Ascending aorta (tissue), 2 donors: ENCODE measurements around the gene ZCCHC9. TPM values are rescaled to one million over a fixed set of nuclear protein-coding genes. Genes with fewer than 3 reads are reported as not detected.

Source experiments
- DNase-seq, 2 donors: peaks; one replicate each; pipeline ENCODE4 v3.0.0-alpha.2; 2019; ENCODE audit warnings: low spot score in 2 of 2
- H3K27ac ChIP-seq, 2 donors: fragments of 200-600 bp; sonication (generic); one replicate each; pipeline ENCODE4 v1.5.1; 2016 to 2017; ENCODE audit warnings: mild to moderate bottlenecking in 1 of 2
- H3K27me3 ChIP-seq: fragments of 200-600 bp; sonication (generic); one replicate; pipeline ENCODE4 v1.5.1; 2017
- H3K36me3 ChIP-seq, 2 donors: fragments of 200-600 bp; sonication (generic); one replicate each; pipeline ENCODE4 v1.5.1; 2016
- H3K4me1 ChIP-seq, 2 donors: fragments of 200-600 bp; sonication (generic); one replicate each; pipeline ENCODE4 v1.5.1; 2016 to 2017; ENCODE audit warnings: mild to moderate bottlenecking in 1 of 2
- H3K4me3 ChIP-seq, 2 donors: fragments of 200-600 bp; sonication (generic); one replicate each; pipeline ENCODE4 v1.5.1; 2016 to 2017; ENCODE audit warnings: mild to moderate bottlenecking in 1 of 2
- H3K9me3 ChIP-seq, 2 donors: fragments of 200-600 bp; sonication (generic); one replicate each; pipeline ENCODE4 v1.5.1; 2016
- intact Hi-C: fragments of 100-400 bp; cut with DNase I; formaldehyde crosslinking; loops from one replicate; pipeline ENCODE4 v1.15.1; 2023
- total RNA-seq: library from RNA; depleted of rRNA; stranded (reverse); fragments of >200 nt; gene quantifications from one replicate; pipeline ENCODE4 v1.1.0, GENCODE V29; 2016
- TF ChIP-seq, protein P1 (sequence below), 3 experiments: fragments of 200-600 bp in 2 of 3; fragments of 450-650 bp in 1 of 3; sonication (generic) in 2 of 3; IDR thresholded peaks; one replicate each; pipeline ENCODE4 v1.5.1; 2016 to 2019; ENCODE audit warnings: antibody characterized with exemption in 3 of 3, mild to moderate bottlenecking in 1 of 3, moderate library complexity in 1 of 3

ZCCHC9 gene
- total RNA-seq, 1 donor from 2014 or later: 10.5 TPM

DNA sequence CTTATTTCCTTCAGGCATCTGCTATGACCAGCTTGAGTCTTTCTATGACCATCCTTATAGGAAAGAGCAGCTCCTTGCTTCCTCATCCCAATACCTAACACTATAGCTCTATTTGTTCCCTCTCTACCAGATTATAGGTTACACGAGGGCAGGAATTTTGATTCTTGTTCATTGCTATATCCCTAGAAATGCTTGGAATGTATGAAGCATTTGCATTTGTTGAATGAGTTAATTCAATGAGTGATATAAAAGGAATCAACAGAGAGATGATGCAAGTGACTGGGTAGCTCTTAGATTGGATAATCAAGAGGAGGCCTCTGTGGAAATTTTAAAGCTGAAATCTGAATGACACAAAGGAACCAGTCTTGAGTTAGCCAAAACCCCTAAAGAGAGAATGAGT, 13.9 kb downstream of the ZCCHC9 start:
- H3K4me1 ChIP-seq: no peaks in the 10 kb centered on the region
- H3K4me3 ChIP-seq: no peak overlapping the region
- intact Hi-C loops: no loop called here
- H3K9me3 ChIP-seq: no peaks in the 10 kb centered on the region
- no peak overlapping the region for H3K27ac ChIP-seq
- DNase-seq: no peak
- H3K36me3 ChIP-seq: peaks cover 22 to 36% of the 10 kb centered on the region in 2 donors
- H3K27me3 ChIP-seq: no peaks in the 10 kb centered on the region
- TF ChIP-seq, protein P1, sequence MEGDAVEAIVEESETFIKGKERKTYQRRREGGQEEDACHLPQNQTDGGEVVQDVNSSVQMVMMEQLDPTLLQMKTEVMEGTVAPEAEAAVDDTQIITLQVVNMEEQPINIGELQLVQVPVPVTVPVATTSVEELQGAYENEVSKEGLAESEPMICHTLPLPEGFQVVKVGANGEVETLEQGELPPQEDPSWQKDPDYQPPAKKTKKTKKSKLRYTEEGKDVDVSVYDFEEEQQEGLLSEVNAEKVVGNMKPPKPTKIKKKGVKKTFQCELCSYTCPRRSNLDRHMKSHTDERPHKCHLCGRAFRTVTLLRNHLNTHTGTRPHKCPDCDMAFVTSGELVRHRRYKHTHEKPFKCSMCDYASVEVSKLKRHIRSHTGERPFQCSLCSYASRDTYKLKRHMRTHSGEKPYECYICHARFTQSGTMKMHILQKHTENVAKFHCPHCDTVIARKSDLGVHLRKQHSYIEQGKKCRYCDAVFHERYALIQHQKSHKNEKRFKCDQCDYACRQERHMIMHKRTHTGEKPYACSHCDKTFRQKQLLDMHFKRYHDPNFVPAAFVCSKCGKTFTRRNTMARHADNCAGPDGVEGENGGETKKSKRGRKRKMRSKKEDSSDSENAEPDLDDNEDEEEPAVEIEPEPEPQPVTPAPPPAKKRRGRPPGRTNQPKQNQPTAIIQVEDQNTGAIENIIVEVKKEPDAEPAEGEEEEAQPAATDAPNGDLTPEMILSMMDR (IDR thresholded peaks at IDR 0.05): no peak

- Histone ChIP-seq H3K4me3 (no peak overlapping the region), H3K4me1 (no peaks in the 10 kb centered on the region), H3K9me3 (no peaks in the 10 kb centered on the region), H3K27me3 (no peaks in the 10 kb centered on the region), H3K36me3 (peaks cover 22 to 33% of the 10 kb centered on the region in 2 donors), H3K27ac (no peak overlapping the region)
- intact Hi-C loops: no loop called here
- TF ChIP-seq, protein P1 (IDR thresholded peaks at IDR 0.05): no peak
- DNase-seq: no peak
These were observed 14.4 kb downstream of the ZCCHC9 start for GRCh38 chr5:81315830-81316229.

GRCh38 chr5:81316571-81316970, 15.2 kb downstream of the ZCCHC9 start:
- Histone ChIP-seq H3K36me3 (peaks cover 17 to 25% of the 10 kb centered on the region in 2 donors), H3K9me3 (no peaks in the 10 kb centered on the region), H3K4me1 (no peaks in the 10 kb centered on the region), H3K27ac (no peak overlapping the region), H3K4me3 (no peak overlapping the region), H3K27me3 (no peaks in the 10 kb centered on the region)
- no peak for DNase-seq
- intact Hi-C loops: no loop called here
- TF ChIP-seq, protein P1 (IDR thresholded peaks at IDR 0.05): no peak

DNA sequence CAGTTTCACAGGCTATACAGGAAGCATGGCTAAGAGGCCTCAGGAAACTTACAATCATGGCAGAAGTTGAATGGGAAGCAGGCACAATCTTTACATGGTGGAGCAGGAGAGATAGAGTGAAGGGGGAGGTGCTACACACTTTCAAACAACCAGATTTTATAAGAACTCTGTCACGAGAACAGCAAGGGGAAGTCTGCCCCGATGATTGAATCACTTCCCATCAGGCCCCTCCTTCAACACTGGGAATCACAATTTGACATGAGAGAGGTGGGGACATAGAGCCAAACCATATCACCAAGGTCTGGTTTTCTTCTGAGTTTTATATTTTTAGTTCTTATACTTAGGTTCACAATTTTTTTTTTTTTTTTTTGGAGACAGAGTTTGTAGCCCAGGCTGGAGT, 16.1 kb downstream of the ZCCHC9 start:
- Histone ChIP-seq H3K36me3 (peaks cover 12 to 16% of the 10 kb centered on the region in 2 donors), H3K4me3 (no peak overlapping the region), H3K27me3 (no peaks in the 10 kb centered on the region), H3K27ac (no peak overlapping the region), H3K9me3 (no peaks in the 10 kb centered on the region), H3K4me1 (no peaks in the 10 kb centered on the region)
- DNase-seq: no peak
- TF ChIP-seq, protein P1 (IDR thresholded peaks at IDR 0.05): no peak
- intact Hi-C loops: no loop called here

- Histone ChIP-seq H3K9me3 (no peaks in the 10 kb centered on the region), H3K27ac (no peak overlapping the region), H3K4me3 (no peak overlapping the region), H3K36me3 (no peaks in the 10 kb centered on the region), H3K4me1 (no peaks in the 10 kb centered on the region), H3K27me3 (no peaks in the 10 kb centered on the region)
- no peak for DNase-seq
- TF ChIP-seq, protein P1 (IDR thresholded peaks at IDR 0.05): no peak
- intact Hi-C loops: no loop called here
These were observed 25.2 kb downstream of the ZCCHC9 start for GRCh38 chr5:81326554-81326953.
